ENCODE results near the gene AFF4.

DNA sequence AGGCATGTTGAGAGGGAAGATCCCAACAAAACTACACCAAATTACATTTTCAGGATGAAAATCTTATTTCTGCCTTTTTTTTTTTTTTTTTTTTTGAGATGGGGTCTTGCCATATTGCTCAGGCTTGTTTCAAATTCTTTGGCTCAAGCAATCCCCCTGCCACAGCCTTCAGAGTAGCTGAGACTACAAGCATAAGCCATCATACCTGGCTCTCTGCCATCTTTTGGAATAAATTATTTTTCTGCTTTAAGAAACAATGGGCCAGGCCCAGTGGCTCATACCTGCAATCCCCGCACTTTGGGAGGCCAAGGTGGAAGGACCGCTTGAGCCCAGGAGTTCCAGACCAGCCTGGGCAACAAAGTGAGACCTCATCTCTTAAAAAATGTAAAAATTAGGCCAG lies 14.3 kb downstream of the AFF4 start:
- TF ChIP-seq, protein P1, sequence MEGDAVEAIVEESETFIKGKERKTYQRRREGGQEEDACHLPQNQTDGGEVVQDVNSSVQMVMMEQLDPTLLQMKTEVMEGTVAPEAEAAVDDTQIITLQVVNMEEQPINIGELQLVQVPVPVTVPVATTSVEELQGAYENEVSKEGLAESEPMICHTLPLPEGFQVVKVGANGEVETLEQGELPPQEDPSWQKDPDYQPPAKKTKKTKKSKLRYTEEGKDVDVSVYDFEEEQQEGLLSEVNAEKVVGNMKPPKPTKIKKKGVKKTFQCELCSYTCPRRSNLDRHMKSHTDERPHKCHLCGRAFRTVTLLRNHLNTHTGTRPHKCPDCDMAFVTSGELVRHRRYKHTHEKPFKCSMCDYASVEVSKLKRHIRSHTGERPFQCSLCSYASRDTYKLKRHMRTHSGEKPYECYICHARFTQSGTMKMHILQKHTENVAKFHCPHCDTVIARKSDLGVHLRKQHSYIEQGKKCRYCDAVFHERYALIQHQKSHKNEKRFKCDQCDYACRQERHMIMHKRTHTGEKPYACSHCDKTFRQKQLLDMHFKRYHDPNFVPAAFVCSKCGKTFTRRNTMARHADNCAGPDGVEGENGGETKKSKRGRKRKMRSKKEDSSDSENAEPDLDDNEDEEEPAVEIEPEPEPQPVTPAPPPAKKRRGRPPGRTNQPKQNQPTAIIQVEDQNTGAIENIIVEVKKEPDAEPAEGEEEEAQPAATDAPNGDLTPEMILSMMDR (IDR thresholded peaks at IDR 0.05) = no peak
- no peak for TF ChIP-seq CHD2 (IDR thresholded peaks at IDR 0.05; ENCODE audit: low read length, partially characterized antibody)
- no peak for TF ChIP-seq MXI1 (IDR thresholded peaks at IDR 0.05; ENCODE audit: low read depth, low read length)
- TF ChIP-seq, protein P2, sequence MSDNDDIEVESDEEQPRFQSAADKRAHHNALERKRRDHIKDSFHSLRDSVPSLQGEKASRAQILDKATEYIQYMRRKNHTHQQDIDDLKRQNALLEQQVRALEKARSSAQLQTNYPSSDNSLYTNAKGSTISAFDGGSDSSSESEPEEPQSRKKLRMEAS (IDR thresholded peaks at IDR 0.05; ENCODE audit: low read depth) = no peak
- no peak for TF ChIP-seq POLR2AphosphoS5 (IDR thresholded peaks at IDR 0.05; ENCODE audit: low read depth, low read length)
- no peak for TF ChIP-seq USF1 (IDR thresholded peaks at IDR 0.05; ENCODE audit: borderline replicate concordance, low read depth)
- no peak for TF ChIP-seq EP300 (IDR thresholded peaks at IDR 0.05; ENCODE audit: borderline replicate concordance in 1 of 2, low read depth in 1 of 2, low read length in 1 of 2)
- no peak for TF ChIP-seq RXRA (IDR thresholded peaks at IDR 0.05; ENCODE audit: borderline replicate concordance, low read depth)
- no peak for TF ChIP-seq YY1 (IDR thresholded peaks at IDR 0.05; ENCODE audit: low read depth)
- TF ChIP-seq GABPA (IDR thresholded peaks at IDR 0.05; ENCODE audit: low read depth) = no peak
- TF ChIP-seq RFX5 (IDR thresholded peaks at IDR 0.05; ENCODE audit: low read length) = no peak
